ENCODE data around the gene DMRT1. TPM values are rescaled to one million over a fixed set of nuclear protein-coding genes. Genes with fewer than 3 reads are reported as not detected.

DMRT1 gene
- total and polyA plus RNA-seq, 7 donors, result not detected

- Histone ChIP-seq H3K9me3 (no peaks in the 10 kb centered on the region), H3K4me3 (no peak overlapping the region), H3K27ac (no peak overlapping the region), H3K36me3 (ENCODE audit: insufficient read depth in 1 of 2, low read depth in 1 of 2) (no peaks in the 10 kb centered on the region), H3K27me3 (ENCODE audit: insufficient read depth in 3 of 3, low read length in 2 of 3) (peaks cover 3 to 29% (median 3%) of the 10 kb centered on the region in 3 donors), H3K4me1 (no peaks in the 10 kb centered on the region)
- WGBS, 3 donors, result 65 to 73% (median 69%) methylated on average over 4 of the region's 4 CpGs
- DNase-seq (no peak), ATAC-seq (no peak)
- intact Hi-C loops (cut with DNase I), result no loop called here
- TF ChIP-seq CTCF (IDR thresholded peaks at IDR 0.05), result no peak
These were observed 118.4 kb downstream of the DMRT1 start for GRCh38 chr9:959914-960313.

- WGBS, 3 donors, result 70 to 76% (median 71%) methylated on average over 6 of the region's 6 CpGs
- no peak for ATAC-seq
- peaks cover 3 to 42% (median 5%) of the 10 kb centered on the region in 3 donors for H3K27me3 ChIP-seq (ENCODE audit: insufficient read depth in 3 of 3, low read length in 2 of 3)
- H3K36me3 ChIP-seq (ENCODE audit: insufficient read depth in 1 of 2, low read depth in 1 of 2), result no peaks in the 10 kb centered on the region
- no peak for TF ChIP-seq CTCF (IDR thresholded peaks at IDR 0.05)
- no peak overlapping the region for H3K4me3 ChIP-seq
- no peak overlapping the region for H3K27ac ChIP-seq
- DNase-seq, result no peak
- H3K4me1 ChIP-seq, result no peaks in the 10 kb centered on the region
- no peaks in the 10 kb centered on the region for H3K9me3 ChIP-seq
- intact Hi-C loops (cut with DNase I), result no loop called here
These were observed 120.5 kb downstream of the DMRT1 start for GRCh38 chr9:962023-962422.

GRCh38 chr9:965497-965896 lies 124.0 kb downstream of the DMRT1 start:
- intact Hi-C loops (cut with DNase I), result no loop called here
- WGBS, 3 donors, result 30 to 43% (median 34%) methylated on average over 4 of the region's 4 CpGs
- no peak for TF ChIP-seq CTCF (IDR thresholded peaks at IDR 0.05)
- H3K36me3 ChIP-seq (ENCODE audit: insufficient read depth in 1 of 2, low read depth in 1 of 2), result no peaks in the 10 kb centered on the region
- H3K27ac ChIP-seq, result no peak overlapping the region
- H3K4me1 ChIP-seq, result no peaks in the 10 kb centered on the region
- H3K27me3 ChIP-seq (ENCODE audit: insufficient read depth in 3 of 3, low read length in 2 of 3), result peaks cover 3 to 75% (median 19%) of the 10 kb centered on the region in 3 donors
- ATAC-seq (no peak), DNase-seq (no peak)
- H3K9me3 ChIP-seq, result no peaks in the 10 kb centered on the region
- no peak overlapping the region for H3K4me3 ChIP-seq

DNA sequence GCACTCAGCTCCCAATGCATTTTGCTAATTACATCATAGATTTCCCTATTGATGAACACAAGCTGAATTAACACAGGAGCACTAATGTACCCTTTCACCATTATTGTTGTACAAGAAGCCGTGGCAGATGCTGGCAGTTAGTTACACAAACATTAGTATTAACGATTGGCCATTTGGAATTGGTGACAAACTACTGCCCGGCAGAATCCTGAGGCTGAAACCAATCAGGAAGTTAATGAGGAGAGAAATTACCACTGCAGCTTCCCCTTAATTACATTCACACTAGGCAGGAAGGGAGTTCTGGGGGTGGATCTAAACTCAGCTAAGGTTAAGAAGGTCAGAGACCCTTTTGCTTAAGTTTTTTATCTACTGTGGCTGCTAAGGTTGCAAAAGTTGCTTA lies 125.4 kb downstream of the DMRT1 start:
- ATAC-seq (no peak), DNase-seq (no peak)
- Histone ChIP-seq H3K27me3 (ENCODE audit: insufficient read depth in 3 of 3, low read length in 2 of 3) (peaks cover 3 to 80% (median 30%) of the 10 kb centered on the region in 3 donors), H3K27ac (no peak overlapping the region), H3K4me1 (peaks cover 4% of the 10 kb centered on the region), H3K9me3 (no peaks in the 10 kb centered on the region), H3K4me3 (no peak overlapping the region), H3K36me3 (ENCODE audit: insufficient read depth in 1 of 2, low read depth in 1 of 2) (no peaks in the 10 kb centered on the region)
- intact Hi-C loops (cut with DNase I), result no loop called here
- 56 to 61% (median 58%) methylated on average over 3 of the region's 3 CpGs for WGBS, 3 donors
- no peak for TF ChIP-seq CTCF (IDR thresholded peaks at IDR 0.05)

- DNase-seq, result no peak
- intact Hi-C loops (cut with DNase I), result no loop called here
- H3K4me3 ChIP-seq, result no peak overlapping the region
These were observed 125.9 kb downstream of the DMRT1 start for GRCh38 chr9:967436-967835.

More at GRCh38 chr9:967436-967835, 125.9 kb downstream of the DMRT1 start:
- peaks cover 4% of the 10 kb centered on the region for H3K4me1 ChIP-seq
- WGBS, 3 donors, result 42 to 46% (median 43%) methylated on average over 6 of the region's 6 CpGs
- H3K27ac ChIP-seq, result no peak overlapping the region
- H3K36me3 ChIP-seq (ENCODE audit: insufficient read depth in 1 of 2, low read depth in 1 of 2), result no peaks in the 10 kb centered on the region
- ATAC-seq, result no peak
- peaks cover 3 to 81% (median 35%) of the 10 kb centered on the region in 3 donors for H3K27me3 ChIP-seq (ENCODE audit: insufficient read depth in 3 of 3, low read length in 2 of 3)
- H3K9me3 ChIP-seq, result no peaks in the 10 kb centered on the region
- TF ChIP-seq CTCF (IDR thresholded peaks at IDR 0.05), result no peak

Data from psoas muscle (tissue), 8 donors.